ENCODE data around the gene RNF133.

Gene RNF133

GRCh38 chr7:122699017-122699416 lies at the start of gene RNF133:
Gene RNF133, minus strand, starts transcription at chr7:122699117. Its CDS starts 199 bp downstream, at chr7:122698918.
- no peak for DNase-seq

- DNase-seq: no peak
These were observed 49.3 kb upstream of the RNF133 start for GRCh38 chr7:122748195-122748594.

GRCh38 chr7:122746948-122747347 lies 48.0 kb upstream of the RNF133 start:
- no peak for DNase-seq

GRCh38 chr7:122743211-122743610 lies 44.3 kb upstream of the RNF133 start:
- DNase-seq: no peak

GRCh38 chr7:122738947-122739346 lies 40.0 kb upstream of the RNF133 start:
- no peak for DNase-seq

- no peak for DNase-seq
These were observed 37.3 kb upstream of the RNF133 start for GRCh38 chr7:122736183-122736582.

- no peak for DNase-seq
These were observed 28.8 kb upstream of the RNF133 start for GRCh38 chr7:122727759-122728158.

- DNase-seq: no peak
These were observed 28.4 kb upstream of the RNF133 start for GRCh38 chr7:122727354-122727753.

- DNase-seq: no peak
These were observed 28.0 kb upstream of the RNF133 start for GRCh38 chr7:122726881-122727280.

GRCh38 chr7:122724366-122724765 lies 25.4 kb upstream of the RNF133 start:
- no peak for DNase-seq

GRCh38 chr7:122719010-122719578 lies 20.2 kb upstream of the RNF133 start:
- DNase-seq: no peak

- DNase-seq: no peak
These were observed 18.6 kb upstream of the RNF133 start for GRCh38 chr7:122717356-122718089.

GRCh38 chr7:122715183-122715582 lies 16.3 kb upstream of the RNF133 start:
- DNase-seq: no peak

- DNase-seq: no peak
These were observed 12.0 kb upstream of the RNF133 start for GRCh38 chr7:122710916-122711315.

- DNase-seq: no peak
These were observed 11.2 kb upstream of the RNF133 start for GRCh38 chr7:122709930-122710646.

GRCh38 chr7:122706836-122707235 lies 7.9 kb upstream of the RNF133 start:
- DNase-seq: no peak

GRCh38 chr7:122702872-122703510 lies 4.1 kb upstream of the RNF133 start, which contains the start of gene RNF148:
Gene RNF148, minus strand, starts transcription at chr7:122702922. Its CDS starts 172 bp downstream, at chr7:122702750.
- DNase-seq: no peak

- no peak for DNase-seq
These were observed 3.1 kb downstream of the RNF133 start for GRCh38 chr7:122695816-122696215.

GRCh38 chr7:122694697-122695096 lies 4.2 kb downstream of the RNF133 start:
- no peak for DNase-seq

GRCh38 chr7:122692769-122693309 lies 6.1 kb downstream of the RNF133 start:
- DNase-seq: no peak

- DNase-seq: no peak
These were observed 7.2 kb downstream of the RNF133 start for GRCh38 chr7:122691569-122692235.

- no peak for DNase-seq
These were observed 9.4 kb downstream of the RNF133 start for GRCh38 chr7:122689346-122690109.

All from NCI-H510A (cell line).